MM.1S (cell line): Measurements from ENCODE around the gene HGD.

Source experiments
- DNase-seq: peaks from one replicate; pipeline ENCODE4 v3.0.0-alpha.2; 2015
- H2AFZ ChIP-seq: fragments of 300-600 bp; sonication (generic); 2 replicates; pipeline ENCODE4 v1.6.0; 2016; ENCODE audit warnings: antibody characterized with exemption, low read length
- H3F3A ChIP-seq: fragments of 300-600 bp; sonication (generic); 2 replicates; pipeline ENCODE4 v1.6.1; 2016; ENCODE audit warnings: mild to moderate bottlenecking, antibody characterized with exemption, low read length, moderate library complexity, mixed read lengths; ENCODE audit not compliant: insufficient read depth
- H3K27ac ChIP-seq: fragments of 300-600 bp; sonication (generic); 2 replicates; pipeline ENCODE4 v1.5.1; 2016; ENCODE audit warnings: mild to moderate bottlenecking, low read length
- H3K27me3 ChIP-seq: fragments of 300-600 bp; sonication (generic); replicated peaks from 2 replicates; pipeline ENCODE4 v1.6.0; 2016; ENCODE audit warnings: low read length; ENCODE audit not compliant: insufficient read depth
- H3K36me3 ChIP-seq: fragments of 300-600 bp; sonication (generic); replicated peaks from 2 replicates; pipeline ENCODE4 v1.6.1; 2016; ENCODE audit warnings: mild to moderate bottlenecking, low read length, mixed read lengths; ENCODE audit not compliant: insufficient read depth
- H3K4me1 ChIP-seq: fragments of 300-600 bp; sonication (generic); 2 replicates; pipeline ENCODE4 v1.6.1; 2016; ENCODE audit warnings: low read length, mixed read lengths
- H3K4me2 ChIP-seq: fragments of 300-600 bp; sonication (generic); 2 replicates; pipeline ENCODE4 v1.6.0; 2016; ENCODE audit warnings: low read depth, low read length
- H3K4me3 ChIP-seq: fragments of 300-600 bp; sonication (generic); 2 replicates; pipeline ENCODE4 v1.5.1; 2016; ENCODE audit warnings: low read length, mixed read lengths
- H3K79me2 ChIP-seq: fragments of 300-600 bp; sonication (generic); 2 replicates; pipeline ENCODE4 v1.6.1; 2016; ENCODE audit warnings: mixed run types, low read length, mixed read lengths
- H3K9ac ChIP-seq: fragments of 300-600 bp; sonication (generic); 2 replicates; pipeline ENCODE4 v1.6.1; 2016; ENCODE audit warnings: low read length, mixed read lengths
- H3K9me2 ChIP-seq: fragments of 300-600 bp; sonication (generic); replicated peaks from 2 replicates; pipeline ENCODE4 v1.6.1; 2016; ENCODE audit warnings: mild to moderate bottlenecking, low read length, mixed read lengths; ENCODE audit not compliant: insufficient read depth
- H3K9me3 ChIP-seq: fragments of 300-600 bp; sonication (generic); replicated peaks from 2 replicates; pipeline ENCODE4 v1.6.1; 2016; ENCODE audit warnings: mild to moderate bottlenecking, low read length, mixed read lengths; ENCODE audit not compliant: insufficient read depth
- H4K20me1 ChIP-seq: fragments of 300-600 bp; sonication (generic); 2 replicates; pipeline ENCODE4 v1.6.1; 2016; ENCODE audit warnings: mild to moderate bottlenecking, low read length, moderate library complexity, mixed read lengths; ENCODE audit not compliant: insufficient read depth
- CTCF ChIP-seq: fragments of 300-600 bp; sonication (generic); IDR thresholded peaks from 2 replicates; pipeline ENCODE4 v1.5.1; 2016; ENCODE audit warnings: antibody characterized with exemption, low read length, mixed read lengths
- EZH2 ChIP-seq: fragments of 300-600 bp; sonication (generic); optimal IDR thresholded peaks from 2 replicates; pipeline ENCODE3; 2017; ENCODE audit warnings: low read depth, mild to moderate bottlenecking, antibody characterized with exemption, low read length, mixed read lengths
- EZH2phosphoT487 ChIP-seq: fragments of 300-600 bp; sonication (generic); IDR thresholded peaks from 2 replicates; pipeline ENCODE4 v1.6.1; 2018; ENCODE audit warnings: antibody characterized with exemption, low read length

The HGD gene

DNA sequence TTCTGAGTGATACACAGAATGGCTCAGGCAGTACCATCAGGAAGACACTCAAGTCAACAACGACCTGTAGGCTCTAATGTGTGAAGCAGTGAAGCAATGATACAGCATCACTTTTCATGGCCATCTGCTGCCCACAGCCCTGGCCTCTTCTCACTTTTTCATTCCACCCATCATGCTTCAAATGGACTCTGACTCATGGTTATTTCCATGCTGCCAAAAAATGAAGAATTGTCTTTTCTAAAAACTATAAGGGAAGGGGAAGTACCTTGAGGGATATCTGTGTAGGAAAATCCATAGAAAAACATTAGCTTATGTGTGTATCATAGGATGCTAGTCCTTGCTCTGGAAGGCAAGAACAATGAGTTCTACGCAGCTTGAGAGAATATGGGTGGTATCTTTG lies 11.5 kb downstream of the HGD start:
- no peaks in the 10 kb centered on the region for H3K79me2 ChIP-seq
- DNase-seq = no peak
- H3K36me3 ChIP-seq = no peaks in the 10 kb centered on the region
- H3K9me3 ChIP-seq = no peaks in the 10 kb centered on the region
- H3K4me1 ChIP-seq = no peaks in the 10 kb centered on the region
- H3K27ac ChIP-seq = no peak overlapping the region
- no peaks in the 10 kb centered on the region for H3K27me3 ChIP-seq
- no peak overlapping the region for H3K9ac ChIP-seq
- no peak overlapping the region for H3K4me3 ChIP-seq
- H3K9me2 ChIP-seq = no peaks in the 10 kb centered on the region
- no peaks in the 10 kb centered on the region for H3F3A ChIP-seq
- H4K20me1 ChIP-seq = no peaks in the 10 kb centered on the region
- H3K4me2 ChIP-seq = no peak overlapping the region
- TF ChIP-seq CTCF (no peak), EZH2phosphoT487 (no peak), EZH2 (no peak)
- H2AFZ ChIP-seq = no peak overlapping the region

GRCh38 chr3:120664926-120665325 lies 17.1 kb downstream of the HGD start:
- no peak for TF ChIP-seq CTCF
- no peak for TF ChIP-seq EZH2
- no peak for TF ChIP-seq EZH2phosphoT487
- Histone ChIP-seq H4K20me1 (no peaks in the 10 kb centered on the region), H2AFZ (no peak overlapping the region), H3K27me3 (no peaks in the 10 kb centered on the region), H3K9ac (no peak overlapping the region), H3K9me2 (no peaks in the 10 kb centered on the region), H3K79me2 (no peaks in the 10 kb centered on the region), H3K4me3 (no peak overlapping the region), H3K4me1 (no peaks in the 10 kb centered on the region), H3F3A (no peaks in the 10 kb centered on the region), H3K4me2 (no peak overlapping the region), H3K27ac (no peak overlapping the region), H3K36me3 (no peaks in the 10 kb centered on the region), H3K9me3 (no peaks in the 10 kb centered on the region)
- no peak for DNase-seq

GRCh38 chr3:120661945-120662344 lies 20.1 kb downstream of the HGD start:
- Histone ChIP-seq H2AFZ (no peak overlapping the region), H3K4me2 (no peak overlapping the region), H3K9ac (no peak overlapping the region), H3K9me2 (no peaks in the 10 kb centered on the region), H3K27ac (no peak overlapping the region), H3K4me1 (no peaks in the 10 kb centered on the region), H3K36me3 (no peaks in the 10 kb centered on the region), H3K9me3 (no peaks in the 10 kb centered on the region), H3F3A (no peaks in the 10 kb centered on the region), H3K79me2 (no peaks in the 10 kb centered on the region), H3K27me3 (no peaks in the 10 kb centered on the region), H4K20me1 (no peaks in the 10 kb centered on the region), H3K4me3 (no peak overlapping the region)
- TF ChIP-seq CTCF = no peak
- TF ChIP-seq EZH2phosphoT487 = no peak
- TF ChIP-seq EZH2 = no peak
- DNase-seq = no peak
